ENCODE data around the gene PYURF.

PYURF gene

GRCh38 chr4:88511236-88511635 lies 12.3 kb downstream of the PYURF start:
- DNase-seq (ENCODE audit: low read depth): no peak

GRCh38 chr4:88503344-88503743 lies 20.2 kb downstream of the PYURF start:
- no peak for DNase-seq (ENCODE audit: low read depth)

GRCh38 chr4:88497859-88498409 lies 25.6 kb downstream of the PYURF start:
- no peak for DNase-seq (ENCODE audit: low read depth)

- no peak for DNase-seq (ENCODE audit: low read depth)
Measured at GRCh38 chr4:88489100-88489761, 34.3 kb downstream of the PYURF start.

GRCh38 chr4:88481537-88481936 lies 42.0 kb downstream of the PYURF start:
- DNase-seq (ENCODE audit: low read depth): no peak

- DNase-seq (ENCODE audit: low read depth): no peak
Measured at GRCh38 chr4:88478247-88478646, 45.3 kb downstream of the PYURF start.

GRCh38 chr4:88477229-88477860 lies 46.2 kb downstream of the PYURF start:
- no peak for DNase-seq (ENCODE audit: low read depth)
